ENCODE results near the gene CDH22.

CDH22 gene

DNA sequence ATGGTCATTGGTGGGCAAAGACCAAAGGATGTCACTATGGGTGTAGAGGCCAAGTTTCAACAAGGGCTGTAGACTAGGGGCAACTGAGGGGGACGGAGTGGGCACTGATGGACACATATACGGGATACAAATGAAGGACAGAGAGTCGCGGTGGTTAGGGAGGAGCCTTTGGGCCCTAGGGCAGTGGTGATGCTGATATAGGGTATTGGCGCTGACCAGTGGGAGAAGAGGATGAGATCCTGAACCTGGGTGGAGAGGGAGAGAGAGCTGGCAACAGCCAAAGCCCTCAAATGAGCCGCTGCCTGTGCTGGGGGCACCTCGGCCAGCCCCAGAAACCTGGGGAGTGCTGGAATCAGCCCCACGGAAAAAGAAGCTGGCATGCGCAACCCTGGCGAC, 1.6 kb downstream of the CDH22 start:
- DNase-seq (ENCODE audit: low spot score) = no peak
- TF ChIP-seq, protein P1, sequence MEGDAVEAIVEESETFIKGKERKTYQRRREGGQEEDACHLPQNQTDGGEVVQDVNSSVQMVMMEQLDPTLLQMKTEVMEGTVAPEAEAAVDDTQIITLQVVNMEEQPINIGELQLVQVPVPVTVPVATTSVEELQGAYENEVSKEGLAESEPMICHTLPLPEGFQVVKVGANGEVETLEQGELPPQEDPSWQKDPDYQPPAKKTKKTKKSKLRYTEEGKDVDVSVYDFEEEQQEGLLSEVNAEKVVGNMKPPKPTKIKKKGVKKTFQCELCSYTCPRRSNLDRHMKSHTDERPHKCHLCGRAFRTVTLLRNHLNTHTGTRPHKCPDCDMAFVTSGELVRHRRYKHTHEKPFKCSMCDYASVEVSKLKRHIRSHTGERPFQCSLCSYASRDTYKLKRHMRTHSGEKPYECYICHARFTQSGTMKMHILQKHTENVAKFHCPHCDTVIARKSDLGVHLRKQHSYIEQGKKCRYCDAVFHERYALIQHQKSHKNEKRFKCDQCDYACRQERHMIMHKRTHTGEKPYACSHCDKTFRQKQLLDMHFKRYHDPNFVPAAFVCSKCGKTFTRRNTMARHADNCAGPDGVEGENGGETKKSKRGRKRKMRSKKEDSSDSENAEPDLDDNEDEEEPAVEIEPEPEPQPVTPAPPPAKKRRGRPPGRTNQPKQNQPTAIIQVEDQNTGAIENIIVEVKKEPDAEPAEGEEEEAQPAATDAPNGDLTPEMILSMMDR (IDR thresholded peaks at IDR 0.05; ENCODE audit: poor library complexity, severe bottlenecking) = no peak
- Histone ChIP-seq H3K27me3 (ENCODE audit: insufficient read depth, poor library complexity, severe bottlenecking) (peaks cover 78% of the 10 kb centered on the region), H3K9me3 (ENCODE audit: severe bottlenecking) (no peaks in the 10 kb centered on the region), H3K27ac (ENCODE audit: poor library complexity, severe bottlenecking) (no peak overlapping the region), H3K4me1 (ENCODE audit: insufficient read depth, poor library complexity, severe bottlenecking) (no peaks in the 10 kb centered on the region), H3K4me3 (ENCODE audit: severe bottlenecking) (no peak overlapping the region), H3K36me3 (ENCODE audit: low read depth) (no peaks in the 10 kb centered on the region)
- no peak; the same call in 2 of the 3 replicates for ATAC-seq (ENCODE audit: low read depth)

DNA sequence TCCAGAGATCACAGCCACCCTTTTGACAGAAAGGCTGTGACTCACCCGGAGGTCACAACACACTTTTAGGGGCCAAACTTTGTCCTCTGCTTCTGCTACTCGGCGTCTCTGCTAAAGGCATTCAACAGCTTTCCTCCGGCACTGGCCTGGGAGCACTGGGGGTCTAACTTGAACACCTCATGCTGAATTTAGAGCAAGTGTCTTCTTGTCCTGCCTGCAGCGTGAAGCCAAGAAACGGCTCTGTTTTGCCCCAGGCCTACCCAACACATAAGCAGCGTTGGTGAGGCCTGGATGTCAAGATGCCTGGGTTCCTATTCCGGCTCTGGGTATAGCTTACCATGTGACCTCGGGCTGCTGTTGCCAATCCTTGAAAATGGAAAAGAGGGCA, 2.3 kb downstream of the CDH22 start:
- H3K27me3 ChIP-seq (ENCODE audit: insufficient read depth, poor library complexity, severe bottlenecking) = peaks cover 70% of the 10 kb centered on the region
- ATAC-seq (ENCODE audit: low read depth) = no peak

DNA sequence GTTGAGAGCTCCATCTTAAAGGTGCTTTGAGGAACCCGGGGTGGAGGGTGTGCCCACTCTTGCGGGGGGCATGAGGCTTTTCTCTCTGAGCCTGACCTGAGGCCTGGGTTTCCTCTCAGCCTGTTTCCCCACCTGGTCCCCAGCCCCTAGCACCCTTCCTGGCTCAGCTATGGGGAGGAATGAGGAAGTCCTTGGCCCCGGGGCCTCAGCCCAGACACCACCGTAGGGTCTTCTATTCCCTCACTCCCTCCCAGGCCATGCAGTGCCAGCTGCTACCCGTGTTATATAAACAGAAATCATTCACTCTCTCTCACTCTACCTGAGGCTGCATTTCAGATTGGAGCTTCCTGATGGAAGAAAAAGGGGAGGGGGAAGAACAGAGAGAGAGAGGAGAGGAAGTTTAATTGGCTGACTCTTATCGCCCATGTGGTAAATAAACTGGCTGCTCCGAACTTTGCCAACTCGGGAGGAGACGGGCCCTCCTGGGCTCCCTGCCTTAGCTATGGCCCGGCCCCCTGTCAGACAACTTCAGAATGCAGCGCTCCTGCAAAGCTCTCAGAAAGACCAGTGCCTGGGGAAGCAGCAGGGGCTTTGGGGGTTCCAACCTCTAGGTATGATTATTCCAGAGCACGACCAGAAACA, 2.8 kb downstream of the CDH22 start:
- Histone ChIP-seq H3K27me3 (ENCODE audit: insufficient read depth, poor library complexity, severe bottlenecking) (peaks cover 65% of the 10 kb centered on the region), H3K4me3 (ENCODE audit: severe bottlenecking) (no peak overlapping the region), H3K9me3 (ENCODE audit: severe bottlenecking) (no peaks in the 10 kb centered on the region), H3K27ac (ENCODE audit: poor library complexity, severe bottlenecking) (no peak overlapping the region), H3K36me3 (ENCODE audit: low read depth) (no peaks in the 10 kb centered on the region), H3K4me1 (ENCODE audit: insufficient read depth, poor library complexity, severe bottlenecking) (no peaks in the 10 kb centered on the region)
- TF ChIP-seq, protein P1 (IDR thresholded peaks at IDR 0.05; ENCODE audit: poor library complexity, severe bottlenecking) = no peak
- DNase-seq (ENCODE audit: low spot score) (no peak), ATAC-seq (ENCODE audit: low read depth) (no peak)

More for the DNA sequence above, 2.3 kb downstream of the CDH22 start:
- Histone ChIP-seq H3K4me1 (ENCODE audit: insufficient read depth, poor library complexity, severe bottlenecking) (no peaks in the 10 kb centered on the region), H3K36me3 (ENCODE audit: low read depth) (no peaks in the 10 kb centered on the region), H3K9me3 (ENCODE audit: severe bottlenecking) (no peaks in the 10 kb centered on the region), H3K27ac (ENCODE audit: poor library complexity, severe bottlenecking) (no peak overlapping the region), H3K4me3 (ENCODE audit: severe bottlenecking) (no peak overlapping the region)
- DNase-seq (ENCODE audit: low spot score) = no peak
- TF ChIP-seq, protein P1 (IDR thresholded peaks at IDR 0.05; ENCODE audit: poor library complexity, severe bottlenecking) = no peak

DNA sequence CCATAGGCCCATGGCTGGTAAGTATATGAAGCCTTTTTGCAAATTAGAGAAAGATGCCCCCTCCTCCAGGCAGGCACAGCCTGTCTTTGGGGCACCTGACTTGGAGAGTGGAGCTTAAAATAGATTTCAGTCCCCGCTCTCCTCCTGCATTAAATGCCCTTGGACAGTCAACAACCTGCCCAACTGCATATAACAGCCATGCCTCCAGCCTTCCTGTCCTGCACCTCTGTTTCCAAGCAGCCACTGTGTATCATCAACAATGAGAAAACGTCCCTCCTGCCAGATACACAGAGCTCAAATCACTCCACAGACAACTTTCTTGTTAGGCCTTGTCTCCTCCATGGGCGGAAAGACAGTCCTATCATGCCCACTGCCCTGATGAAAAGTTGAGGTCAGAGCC, 3.4 kb downstream of the CDH22 start:
- H3K27me3 ChIP-seq (ENCODE audit: insufficient read depth, poor library complexity, severe bottlenecking) = peaks cover 59% of the 10 kb centered on the region

DNA sequence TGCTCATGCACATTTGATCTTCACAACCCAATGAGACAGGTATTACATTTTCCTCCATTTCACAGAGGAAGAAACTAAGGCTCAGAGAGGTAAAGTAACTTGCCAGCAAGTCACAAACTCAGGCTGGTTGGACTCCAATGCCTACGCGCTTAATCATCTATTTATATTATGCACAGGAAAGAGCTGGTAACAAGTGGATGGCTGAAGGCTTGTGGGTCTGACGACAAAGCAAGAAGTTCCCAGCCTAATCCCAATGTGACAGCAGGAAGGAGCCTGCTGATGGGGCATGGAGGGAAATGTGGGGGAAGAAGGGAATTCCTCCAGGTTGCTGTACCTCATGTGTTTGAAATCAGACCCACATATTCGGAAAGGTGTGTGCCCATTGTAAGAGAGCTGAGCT, 3.9 kb downstream of the CDH22 start:
- ATAC-seq (ENCODE audit: low read depth) (no peak), DNase-seq (ENCODE audit: low spot score) (no peak)
- H3K27me3 ChIP-seq (ENCODE audit: insufficient read depth, poor library complexity, severe bottlenecking) = peaks cover 54% of the 10 kb centered on the region

More for the DNA sequence above, 3.4 kb downstream of the CDH22 start:
- Histone ChIP-seq H3K4me1 (ENCODE audit: insufficient read depth, poor library complexity, severe bottlenecking) (no peaks in the 10 kb centered on the region), H3K27ac (ENCODE audit: poor library complexity, severe bottlenecking) (no peak overlapping the region), H3K9me3 (ENCODE audit: severe bottlenecking) (no peaks in the 10 kb centered on the region), H3K36me3 (ENCODE audit: low read depth) (no peaks in the 10 kb centered on the region), H3K4me3 (ENCODE audit: severe bottlenecking) (no peak overlapping the region)
- TF ChIP-seq, protein P1 (IDR thresholded peaks at IDR 0.05; ENCODE audit: poor library complexity, severe bottlenecking) = no peak
- ATAC-seq (ENCODE audit: low read depth) (no peak), DNase-seq (ENCODE audit: low spot score) (no peak)

More for the DNA sequence above, 3.9 kb downstream of the CDH22 start:
- H3K4me1 ChIP-seq (ENCODE audit: insufficient read depth, poor library complexity, severe bottlenecking) = no peaks in the 10 kb centered on the region
- no peaks in the 10 kb centered on the region for H3K9me3 ChIP-seq (ENCODE audit: severe bottlenecking)
- TF ChIP-seq, protein P1 (IDR thresholded peaks at IDR 0.05; ENCODE audit: poor library complexity, severe bottlenecking) = no peak
- no peak overlapping the region for H3K4me3 ChIP-seq (ENCODE audit: severe bottlenecking)
- H3K36me3 ChIP-seq (ENCODE audit: low read depth) = no peaks in the 10 kb centered on the region
- no peak overlapping the region for H3K27ac ChIP-seq (ENCODE audit: poor library complexity, severe bottlenecking)
